ENCODE measurements around the gene NFKBIE. TPM values are rescaled to one million over a fixed set of nuclear protein-coding genes. Genes with fewer than 3 reads are reported as not detected.
A peak's percentile ranks its signal among the peaks of the same experiment; 100 is the strongest.

Gene NFKBIE
- total RNA-seq, 1 experiment from 2014 or later = 9.7 TPM

GRCh38 chr6:44224029-44224964 is 41.1 kb downstream of the NFKBIE start:
- H2BK20ac ChIP-seq (ENCODE audit: low read depth, low read length, poor library complexity, severe bottlenecking) = no peak overlapping the region
- H3K79me1 ChIP-seq (ENCODE audit: insufficient read depth, low read depth, low read length, poor library complexity, severe bottlenecking) = peaks cover 17% of the 10 kb centered on the region
- H3K9me3 ChIP-seq (ENCODE audit: control insufficient read depth, low read depth, low read length) = no peaks in the 10 kb centered on the region
- no peak overlapping the region for H3K14ac ChIP-seq (ENCODE audit: insufficient read depth, low read length)
- no peaks in the 10 kb centered on the region; a peak in 1 of 5 replicates for H3K9me3 Mint-ChIP-seq
- H4K5ac ChIP-seq (ENCODE audit: insufficient read length, low read depth, low read length) = no peak overlapping the region
- H3K9ac ChIP-seq (ENCODE audit: extremely low read depth, insufficient read length, low read length) = peak overlapping the region; percentile 21
- TF ChIP-seq, protein P1, sequence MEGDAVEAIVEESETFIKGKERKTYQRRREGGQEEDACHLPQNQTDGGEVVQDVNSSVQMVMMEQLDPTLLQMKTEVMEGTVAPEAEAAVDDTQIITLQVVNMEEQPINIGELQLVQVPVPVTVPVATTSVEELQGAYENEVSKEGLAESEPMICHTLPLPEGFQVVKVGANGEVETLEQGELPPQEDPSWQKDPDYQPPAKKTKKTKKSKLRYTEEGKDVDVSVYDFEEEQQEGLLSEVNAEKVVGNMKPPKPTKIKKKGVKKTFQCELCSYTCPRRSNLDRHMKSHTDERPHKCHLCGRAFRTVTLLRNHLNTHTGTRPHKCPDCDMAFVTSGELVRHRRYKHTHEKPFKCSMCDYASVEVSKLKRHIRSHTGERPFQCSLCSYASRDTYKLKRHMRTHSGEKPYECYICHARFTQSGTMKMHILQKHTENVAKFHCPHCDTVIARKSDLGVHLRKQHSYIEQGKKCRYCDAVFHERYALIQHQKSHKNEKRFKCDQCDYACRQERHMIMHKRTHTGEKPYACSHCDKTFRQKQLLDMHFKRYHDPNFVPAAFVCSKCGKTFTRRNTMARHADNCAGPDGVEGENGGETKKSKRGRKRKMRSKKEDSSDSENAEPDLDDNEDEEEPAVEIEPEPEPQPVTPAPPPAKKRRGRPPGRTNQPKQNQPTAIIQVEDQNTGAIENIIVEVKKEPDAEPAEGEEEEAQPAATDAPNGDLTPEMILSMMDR (conservative IDR thresholded peaks at IDR 0.05) = peak; percentile 39
- H3K4ac ChIP-seq (ENCODE audit: low read depth, low read length) = no peak overlapping the region
- peaks cover 14% of the 10 kb centered on the region for H3K23me2 ChIP-seq (ENCODE audit: insufficient read length, low read depth, low read length, poor library complexity, severe bottlenecking)
- peak overlapping the region; percentile 47 for H3K4me2 ChIP-seq (ENCODE audit: insufficient read depth, insufficient read length, low read length)
- H3T11ph ChIP-seq (ENCODE audit: low read length) = no peak overlapping the region
- no peak overlapping the region for H2AK5ac ChIP-seq (ENCODE audit: insufficient read length, low read length)
- peak overlapping the region; percentile 85 to 96 for H3K4me3 Mint-ChIP-seq
- H3K18ac ChIP-seq (ENCODE audit: insufficient read length, low read depth, low read length) = no peak overlapping the region
- peak overlapping the region; percentile 35 to 93 (median 93); a peak in 4 of 7 replicates for H3K27ac Mint-ChIP-seq
- H3K23ac ChIP-seq (ENCODE audit: insufficient read length, low read depth, low read length) = no peak overlapping the region
- H4K20me1 ChIP-seq (ENCODE audit: control insufficient read depth, insufficient read depth, insufficient read length) = peaks cover 2% of the 10 kb centered on the region
- H3K79me2 ChIP-seq (ENCODE audit: insufficient read depth, low read length) = peaks cover 17% of the 10 kb centered on the region; the same call in 1 of the 2 replicates
- H2BK120ac ChIP-seq (ENCODE audit: low read depth, low read length, poor library complexity, severe bottlenecking) = no peak overlapping the region
- no CpG with 5 or more reads among the region's 18 CpGs for WGBS (ENCODE audit: extremely low coverage, insufficient read length, low lambda C conversion rate)
- H2BK15ac ChIP-seq (ENCODE audit: low read depth, low read length) = no peak overlapping the region
- H3K27me3 Mint-ChIP-seq (ENCODE audit: low read depth) = peaks cover 1% of the 10 kb centered on the region; the same call in 1 of the 2 replicates
- H4K91ac ChIP-seq (ENCODE audit: insufficient read length, low read depth, low read length) = no peak overlapping the region
- H3K27ac ChIP-seq (ENCODE audit: insufficient read length, low read depth, low read length) = no peak overlapping the region
- H3K27me3 ChIP-seq (ENCODE audit: insufficient read depth, low read length) = no peaks in the 10 kb centered on the region
- no peak overlapping the region for H3K56ac ChIP-seq (ENCODE audit: insufficient read length, low read depth, low read length)
- peaks cover 51 to 61% of the 10 kb centered on the region in 2 experiments for H3K4me1 Mint-ChIP-seq
- no peak overlapping the region for H4K8ac ChIP-seq (replicated peaks; ENCODE audit: insufficient read length, low read depth, low read length)
- H3K36me3 Mint-ChIP-seq (ENCODE audit: insufficient read depth in 1 of 3, low read depth in 3 of 3) = peaks cover 15 to 20% (median 15%) of the 10 kb centered on the region in 3 experiments
- peaks cover 15% of the 10 kb centered on the region; the same call in 1 of the 2 replicates for H3K4me1 ChIP-seq (ENCODE audit: insufficient read depth, low read length)
- no peak for DNase-seq
- H2BK5ac ChIP-seq (ENCODE audit: insufficient read length, low read length) = no peak overlapping the region
- no peak overlapping the region for H2BK12ac ChIP-seq (ENCODE audit: insufficient read length, low read depth, low read length)
- H2AFZ ChIP-seq (ENCODE audit: low read length) = no peak overlapping the region

All from H9 (cell line).